DND-41 (cell line): Measurements from ENCODE around the gene FIBCD1.

Source experiments
- ATAC-seq: fragments of 200-7000 bp; cut with Tn5 transposase; 3 replicates; pipeline ENCODE4 v1.9.1; 2021; ENCODE audit warnings: low read depth; ENCODE audit not compliant: insufficient read depth
- DNase-seq: peaks from one replicate; pipeline ENCODE4 v3.0.0-alpha.2; 2020
- H2AFZ ChIP-seq: 2 replicates; pipeline ENCODE4 v1.6.0; 2012; ENCODE audit warnings: low read depth, low read length
- H3K27ac ChIP-seq: 2 replicates; pipeline ENCODE4 v1.5.1; 2012; ENCODE audit warnings: low read length, inconsistent platforms
- H3K27me3 ChIP-seq: fragments of 200-600 bp; sonication (generic); 2 replicates; pipeline ENCODE4 v1.6.0; 2012; ENCODE audit warnings: low read length, mild to moderate bottlenecking, inconsistent platforms; ENCODE audit not compliant: insufficient read depth, poor library complexity
- H3K36me3 ChIP-seq: 2 replicates; pipeline ENCODE4 v1.5.1; 2012; ENCODE audit warnings: low read length, inconsistent platforms; ENCODE audit not compliant: insufficient read depth
- H3K4me1 ChIP-seq: 2 replicates; pipeline ENCODE4 v1.5.1; 2012; ENCODE audit warnings: mild to moderate bottlenecking, low read length; ENCODE audit not compliant: insufficient read depth
- H3K4me2 ChIP-seq: 2 replicates; pipeline ENCODE4 v1.6.0; 2012; ENCODE audit warnings: mild to moderate bottlenecking, moderate library complexity, low read length, inconsistent platforms; ENCODE audit not compliant: insufficient read depth
- H3K4me3 ChIP-seq, 2 experiments: fragments of 200-600 bp in 1 of 2; shearing (Covaris generic) in 1 of 2; 2 replicates each; pipeline ENCODE4 v1.5.1; 2012 to 2016; ENCODE audit warnings: inconsistent platforms in 2 of 2, low read length in 2 of 2, mild to moderate bottlenecking in 2 of 2, low read depth in 1 of 2, moderate library complexity in 1 of 2
- H3K79me2 ChIP-seq: 2 replicates; pipeline ENCODE4 v1.6.0; 2012; ENCODE audit warnings: low read length, inconsistent platforms; ENCODE audit not compliant: insufficient read depth
- H3K9ac ChIP-seq: 2 replicates; pipeline ENCODE4 v1.6.0; 2012; ENCODE audit warnings: low read depth, mild to moderate bottlenecking, inconsistent platforms, low read length, moderate library complexity
- H3K9me3 ChIP-seq: 2 replicates; pipeline ENCODE4 v1.5.1; 2012; ENCODE audit warnings: low read length, moderate library complexity, mild to moderate bottlenecking, inconsistent platforms; ENCODE audit not compliant: insufficient read depth, severe bottlenecking
- H4K20me1 ChIP-seq: 2 replicates; pipeline ENCODE4 v1.6.0; 2012; ENCODE audit warnings: low read length; ENCODE audit not compliant: insufficient read depth
- CTCF ChIP-seq: IDR thresholded peaks from 2 replicates; pipeline ENCODE4 v1.5.1; 2012; ENCODE audit warnings: borderline replicate concordance, low read length, moderate library complexity, mild to moderate bottlenecking; ENCODE audit not compliant: poor library complexity, severe bottlenecking; ENCODE audit errors: extremely low read depth
- EZH2 ChIP-seq: IDR thresholded peaks from 3 replicates; pipeline ENCODE4 v1.6.1; 2012; ENCODE audit warnings: borderline replicate concordance, low read depth, mild to moderate bottlenecking, moderate library complexity, low read length, inconsistent platforms; ENCODE audit not compliant: severe bottlenecking

Gene FIBCD1

GRCh38 chr9:130868230-130868629 lies 70.8 kb downstream of the FIBCD1 start:
- H4K20me1 ChIP-seq, result peaks cover 37% of the 10 kb centered on the region
- peaks cover 27% of the 10 kb centered on the region for H3K79me2 ChIP-seq
- H3K27ac ChIP-seq, result no peak overlapping the region
- DNase-seq (no peak), ATAC-seq (no peak)
- no peak for TF ChIP-seq EZH2
- H3K36me3 ChIP-seq, result peaks cover 81% of the 10 kb centered on the region
- no peaks in the 10 kb centered on the region for H3K9me3 ChIP-seq
- H3K4me1 ChIP-seq, result no peaks in the 10 kb centered on the region
- no peak overlapping the region for H3K4me2 ChIP-seq
- H3K9ac ChIP-seq, result no peak overlapping the region
- no peak overlapping the region for H2AFZ ChIP-seq
- H3K4me3 ChIP-seq, result no peak overlapping the region
- H3K27me3 ChIP-seq, result no peaks in the 10 kb centered on the region

GRCh38 chr9:130867556-130867955 lies 71.5 kb downstream of the FIBCD1 start:
- H3K9ac ChIP-seq, result no peak overlapping the region
- no peaks in the 10 kb centered on the region for H3K9me3 ChIP-seq
- TF ChIP-seq EZH2, result no peak
- no peak for TF ChIP-seq CTCF
- peaks cover 81% of the 10 kb centered on the region for H3K36me3 ChIP-seq
- no peak for ATAC-seq
- no peaks in the 10 kb centered on the region for H3K27me3 ChIP-seq
- H3K4me3 ChIP-seq, result no peak overlapping the region
- no peak overlapping the region for H2AFZ ChIP-seq
- no peak for DNase-seq
- H3K4me2 ChIP-seq, result no peak overlapping the region
- peaks cover 27% of the 10 kb centered on the region for H3K79me2 ChIP-seq
- peaks cover 38% of the 10 kb centered on the region for H4K20me1 ChIP-seq
- H3K4me1 ChIP-seq, result no peaks in the 10 kb centered on the region
- H3K27ac ChIP-seq, result no peak overlapping the region

GRCh38 chr9:130866474-130866965 lies 72.5 kb downstream of the FIBCD1 start:
- no peak overlapping the region for H3K4me3 ChIP-seq
- peaks cover 40% of the 10 kb centered on the region for H4K20me1 ChIP-seq
- H3K4me2 ChIP-seq, result no peak overlapping the region
- H3K4me1 ChIP-seq, result no peaks in the 10 kb centered on the region
- no peaks in the 10 kb centered on the region for H3K9me3 ChIP-seq
- H3K27me3 ChIP-seq, result no peaks in the 10 kb centered on the region
- peaks cover 30% of the 10 kb centered on the region for H3K79me2 ChIP-seq
- H2AFZ ChIP-seq, result no peak overlapping the region
- TF ChIP-seq EZH2, result no peak
- TF ChIP-seq CTCF, result peak; percentile 86
- peak; percentile 88 for ATAC-seq
- DNase-seq, result peak; percentile 63
- H3K27ac ChIP-seq, result no peak overlapping the region
- H3K9ac ChIP-seq, result no peak overlapping the region
- peaks cover 81% of the 10 kb centered on the region for H3K36me3 ChIP-seq

- TF ChIP-seq EZH2, result no peak
- no peak for TF ChIP-seq CTCF
- no peak for DNase-seq
- Histone ChIP-seq H3K9me3 (no peaks in the 10 kb centered on the region), H3K36me3 (peaks cover 79% of the 10 kb centered on the region), H3K27ac (no peak overlapping the region), H4K20me1 (peaks cover 34% of the 10 kb centered on the region), H3K79me2 (peaks cover 30% of the 10 kb centered on the region), H3K4me2 (no peak overlapping the region), H2AFZ (no peak overlapping the region), H3K27me3 (no peaks in the 10 kb centered on the region), H3K4me1 (no peaks in the 10 kb centered on the region), H3K4me3 (no peak overlapping the region), H3K9ac (no peak overlapping the region)
- ATAC-seq, result no peak
Observed at GRCh38 chr9:130865921-130866320, 73.1 kb downstream of the FIBCD1 start.
